HUDEP-2 (cell line): ENCODE data around the gene ANKRD22.
A peak's percentile ranks its signal among the peaks of the same experiment; 100 is the strongest.

Experiments
- DNase-seq, 76 experiments: peaks; one replicate each; lab custom pipeline; 2025; ENCODE audit not compliant: unreplicated experiment in 76 of 76; lab: John Stamatoyannopoulos, UW

The ANKRD22 gene

GRCh38 chr10:88879534-88880281 lies 28.1 kb upstream of the ANKRD22 start, which contains the start of gene STAMBPL1:
TSS of gene STAMBPL1 (plus strand) at chr10:88880245. CDS start at chr10:88901709, 21,464 bp downstream.
- no peak for DNase-seq

DNA sequence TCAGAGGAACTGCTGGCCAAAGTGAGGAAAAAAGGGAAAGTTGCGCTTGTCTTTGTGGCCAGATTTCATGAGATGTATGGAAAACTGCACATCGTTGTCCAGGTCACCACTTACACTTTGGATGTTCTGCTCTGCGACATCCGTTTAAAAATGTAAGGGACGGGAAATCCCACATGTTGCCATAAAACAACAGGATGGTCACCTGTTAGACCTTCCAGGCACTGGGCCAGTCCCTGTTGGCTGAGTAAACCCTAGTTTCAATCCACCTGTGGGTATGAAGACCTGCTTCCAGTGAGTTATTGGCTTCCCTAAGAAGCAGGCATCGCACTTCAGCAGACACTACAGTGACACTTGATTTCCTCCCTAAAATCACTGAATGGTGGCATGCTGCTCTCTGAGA lies 25.7 kb upstream of the ANKRD22 start:
- no peak for DNase-seq

GRCh38 chr10:88875081-88875480 lies 23.4 kb upstream of the ANKRD22 start:
- DNase-seq, result no peak

DNA sequence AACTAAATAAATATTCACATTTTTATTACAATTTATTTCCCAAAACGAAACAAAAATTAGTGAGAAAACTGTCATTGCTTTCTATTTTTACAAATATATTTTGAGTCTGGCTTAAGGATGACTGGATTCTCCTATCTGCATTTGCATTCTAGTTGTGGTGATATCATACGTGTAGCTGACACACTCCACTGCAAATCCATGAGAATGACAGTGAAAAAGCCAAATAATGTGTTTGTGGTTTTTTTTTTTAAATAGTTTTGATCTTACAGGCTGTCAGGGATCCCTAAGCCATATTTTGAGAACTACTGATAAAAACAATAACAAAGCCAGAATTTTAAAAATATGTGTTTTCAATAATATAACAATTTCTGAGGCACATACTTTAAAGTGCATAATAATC lies 22.6 kb upstream of the ANKRD22 start:
- DNase-seq, result no peak

DNA sequence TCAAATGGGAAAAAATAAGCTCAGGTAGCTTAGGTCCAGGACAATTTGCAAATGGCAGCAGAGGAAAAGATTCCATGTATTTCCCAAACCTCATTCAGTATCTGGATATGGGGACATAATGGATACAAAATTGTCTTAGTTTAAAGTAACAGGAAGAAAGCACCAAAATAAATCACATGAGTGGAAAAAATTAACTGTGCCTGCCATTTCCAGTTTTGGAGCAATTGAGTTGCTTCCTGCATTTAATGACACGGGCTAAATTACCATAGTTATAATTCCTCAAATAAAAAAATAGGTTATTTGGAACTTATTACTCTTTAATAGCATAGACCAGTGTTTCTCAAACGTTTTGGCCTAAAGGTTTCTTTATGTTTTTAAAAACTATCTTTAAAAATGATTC lies 22.1 kb upstream of the ANKRD22 start:
- DNase-seq, result no peak

DNA sequence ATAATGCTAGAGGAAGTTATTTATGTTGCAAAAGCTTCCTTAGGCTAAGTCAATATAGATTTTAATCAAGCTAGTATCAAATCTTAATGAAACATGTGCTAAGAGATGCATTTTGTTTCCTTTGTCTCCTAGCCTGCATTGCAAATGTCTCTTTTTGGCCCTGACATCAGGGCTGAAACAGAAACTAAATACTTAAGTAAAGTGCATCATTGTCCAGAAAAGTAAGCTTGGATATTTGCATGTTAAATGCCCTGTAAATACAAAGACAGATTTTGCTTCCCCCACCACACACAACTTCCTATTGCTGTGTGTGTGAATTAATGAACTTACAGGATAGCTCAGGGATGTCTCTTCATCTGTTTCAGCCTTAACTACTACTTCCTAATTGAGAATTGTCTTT lies 18.4 kb upstream of the ANKRD22 start:
- DNase-seq, result no peak

GRCh38 chr10:88866454-88866853 lies 14.8 kb upstream of the ANKRD22 start:
- no peak for DNase-seq

GRCh38 chr10:88865281-88865876 lies 13.7 kb upstream of the ANKRD22 start:
- DNase-seq, result no peak

DNA sequence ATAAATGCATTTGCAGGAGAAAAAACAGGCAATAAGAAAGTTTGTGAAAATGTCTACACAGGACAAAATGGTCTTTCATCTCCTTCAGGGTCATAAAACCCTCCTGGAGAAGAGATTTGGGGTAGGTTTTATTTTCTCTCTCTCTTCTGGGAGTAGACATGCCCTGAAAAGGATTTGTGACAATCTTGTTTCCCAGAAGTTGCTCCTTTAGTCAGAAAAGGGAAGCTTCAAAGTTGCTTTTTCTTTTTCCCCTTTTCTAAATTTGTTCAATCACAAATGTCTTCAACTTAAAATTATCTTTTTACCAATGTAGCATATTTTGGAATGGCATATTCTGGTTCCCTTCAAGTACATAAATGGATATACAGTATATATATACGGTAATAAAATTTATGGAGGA lies 9.4 kb upstream of the ANKRD22 start:
- no peak for DNase-seq

DNA sequence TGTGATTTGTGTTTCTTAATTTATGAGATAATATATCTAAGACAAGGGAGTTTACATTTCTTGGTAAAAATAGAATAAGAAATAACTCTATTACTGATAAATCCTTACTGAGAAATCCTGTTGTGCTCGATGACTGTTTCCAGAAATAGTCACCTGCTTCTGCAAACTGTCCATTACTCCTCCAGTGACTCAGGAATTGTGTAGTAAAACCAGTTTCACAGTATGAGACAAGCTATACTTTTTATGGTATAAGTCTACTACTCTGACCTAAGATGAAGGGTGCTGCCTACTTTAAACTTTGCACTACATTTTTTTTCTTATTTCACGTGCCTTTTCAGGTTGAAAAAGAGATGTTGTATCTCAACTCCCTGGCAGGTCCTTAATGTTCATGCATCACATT lies 6.8 kb upstream of the ANKRD22 start:
- DNase-seq, result no peak

- DNase-seq, result no peak
Measured at GRCh38 chr10:88857831-88858230, 6.2 kb upstream of the ANKRD22 start.

DNA sequence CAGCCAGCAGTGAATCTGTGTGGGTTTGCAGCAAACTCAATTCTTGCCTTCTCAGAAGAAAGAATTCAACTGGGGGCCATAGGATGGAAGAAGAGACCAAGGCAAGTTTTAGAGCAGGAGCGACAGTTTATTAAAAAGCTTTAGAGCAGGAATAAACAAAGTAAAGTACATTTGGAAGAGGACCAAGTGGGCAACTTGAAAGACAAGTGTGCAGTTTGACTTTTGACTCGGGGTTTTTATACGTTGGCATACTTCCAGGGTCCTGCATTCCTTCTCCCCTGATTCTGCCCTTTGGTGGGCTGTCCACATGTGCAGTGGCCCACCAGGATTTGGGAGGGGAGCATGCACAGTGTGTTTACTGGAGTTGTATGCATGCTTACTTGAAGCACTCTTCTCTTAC lies 3.0 kb upstream of the ANKRD22 start:
- DNase-seq, result no peak

- no peak for DNase-seq
Measured at GRCh38 chr10:88853155-88853881, 1.7 kb upstream of the ANKRD22 start.

DNA sequence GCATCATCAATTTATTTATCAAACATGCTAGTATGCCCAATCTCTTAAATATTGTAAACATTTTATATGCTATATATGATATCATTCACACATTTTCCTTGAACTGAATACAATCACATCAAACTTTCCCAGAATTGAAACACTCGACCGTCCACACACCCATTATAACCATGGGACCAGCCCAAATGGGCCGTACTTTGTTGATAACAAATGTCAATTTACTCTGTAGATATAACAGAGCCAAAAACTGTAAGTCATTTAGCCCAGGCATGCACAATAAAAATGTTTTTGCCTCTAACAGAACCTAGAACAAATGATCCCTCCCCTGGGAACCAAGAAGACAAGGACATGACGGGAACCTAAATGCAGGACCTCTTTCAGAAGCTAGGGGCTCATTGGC lies 683 bp upstream of the ANKRD22 start:
- peak in 1 of 76 experiments; percentile 4 for DNase-seq

DNA sequence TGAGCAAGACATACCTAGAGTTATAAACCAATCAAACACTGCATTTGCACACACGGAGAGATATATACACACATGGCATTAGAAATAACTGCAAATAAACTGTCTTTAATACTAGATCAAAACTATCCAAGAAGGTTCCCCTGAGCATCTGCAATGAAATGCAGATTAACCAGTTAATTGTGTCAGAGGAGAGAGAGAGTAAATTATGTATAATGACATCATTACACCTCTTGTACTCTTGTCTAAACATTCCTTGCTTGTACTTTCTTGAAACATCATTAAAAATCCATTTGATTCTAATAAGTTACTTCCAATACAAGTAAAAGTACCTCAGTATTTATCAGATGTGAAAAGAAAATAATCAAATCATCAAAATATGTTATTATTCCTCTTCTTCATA lies 932 bp downstream of the ANKRD22 start:
- DNase-seq, result no peak

- no peak for DNase-seq
Measured at GRCh38 chr10:88849234-88849633, 2.4 kb downstream of the ANKRD22 start.

GRCh38 chr10:88848499-88848898 lies 3.1 kb downstream of the ANKRD22 start:
- no peak for DNase-seq

GRCh38 chr10:88843171-88843570 lies 8.5 kb downstream of the ANKRD22 start:
- no peak for DNase-seq

GRCh38 chr10:88841316-88842111 lies 10.1 kb downstream of the ANKRD22 start:
- DNase-seq, result no peak

- no peak for DNase-seq
Measured at GRCh38 chr10:88840881-88841280, 10.8 kb downstream of the ANKRD22 start.

DNA sequence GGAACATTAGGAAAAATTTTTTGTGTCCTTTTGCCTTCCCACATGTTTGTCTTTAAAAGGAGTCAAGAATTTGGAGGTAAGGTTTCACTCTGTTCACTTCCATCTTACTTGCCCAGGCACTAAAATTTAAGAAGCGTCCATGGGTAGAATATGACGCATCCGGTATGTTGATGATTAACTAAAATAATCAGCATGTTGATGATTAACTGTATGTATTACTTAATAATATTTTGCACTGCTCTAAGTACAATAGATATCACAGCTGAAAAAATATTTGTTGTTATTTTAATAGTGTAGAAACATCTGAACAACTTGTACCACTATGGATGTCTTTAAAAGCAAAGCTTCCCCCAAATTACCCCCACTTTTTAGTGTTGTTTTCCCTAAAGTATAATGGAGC lies 11.5 kb downstream of the ANKRD22 start:
- no peak for DNase-seq
